ENCODE measurements around the gene KRT20. TPM values are rescaled to one million over a fixed set of nuclear protein-coding genes. Genes with fewer than 3 reads are reported as not detected.

KRT20 gene
- total and polyA plus RNA-seq, 2 of the 13 experiments (the other 11 are each of a cell fraction or from before 2014, with no cell fraction given): 0.13 to 0.20 TPM

GRCh38 chr17:40903129-40903847 lies 18.2 kb upstream of the KRT20 start (continued):
- TF ChIP-seq AGO1 (IDR thresholded peaks at IDR 0.05; ENCODE audit: low read depth, low read length, poor library complexity, severe bottlenecking) (no peak), RCOR2 (CRISPR knock-in tag; IDR thresholded peaks at IDR 0.05) (peak; percentile 59; the same call in 1 of the 2 replicates), ZNF75D (CRISPR knock-in tag; IDR thresholded peaks at IDR 0.05; ENCODE audit: borderline replicate concordance) (no peak), KLF16 (CRISPR knock-in tag; IDR thresholded peaks at IDR 0.05) (peak in 1 of 2 experiments; percentile 52; a peak in 1 of 4 replicates), EHMT2 (IDR thresholded peaks at IDR 0.05; ENCODE audit: borderline replicate concordance, low read depth, low read length) (peak; percentile 58; the same call in 1 of the 2 replicates), HNRNPUL1 (IDR thresholded peaks at IDR 0.05; ENCODE audit: low read depth, low read length) (0 out of 2 replicates have a peak, but pooled peaks have one; percentile 35), ZNF547 (CRISPR knock-in tag; IDR thresholded peaks at IDR 0.05) (peak; percentile 20; the same call in 1 of the 2 replicates), ZNF660 (CRISPR knock-in tag; IDR thresholded peaks at IDR 0.05; ENCODE audit: borderline replicate concordance, low read depth) (no peak), ZNF234 (CRISPR knock-in tag; conservative IDR thresholded peaks at IDR 0.05) (no peak), ZNF30 (CRISPR knock-in tag; IDR thresholded peaks at IDR 0.05) (no peak), ZNF460 (CRISPR knock-in tag; IDR thresholded peaks at IDR 0.05; ENCODE audit: borderline replicate concordance) (no peak), SOX5 (CRISPR knock-in tag; IDR thresholded peaks at IDR 0.05; ENCODE audit: borderline replicate concordance) (peak; percentile 23; the same call in 1 of the 2 replicates), THAP9 (CRISPR knock-in tag; IDR thresholded peaks at IDR 0.05; ENCODE audit: borderline replicate concordance) (no peak), SOX6 (IDR thresholded peaks at IDR 0.05) (no peak), SOX6 (CRISPR knock-in tag; IDR thresholded peaks at IDR 0.05) (peak; percentile 46), ZBTB20 (CRISPR knock-in tag; IDR thresholded peaks at IDR 0.05; ENCODE audit: borderline replicate concordance, low read depth) (peak; percentile 6; the same call in 1 of the 2 replicates), ZNF552 (CRISPR knock-in tag; IDR thresholded peaks at IDR 0.05; ENCODE audit: borderline replicate concordance) (no peak), ZFAT (CRISPR knock-in tag; conservative IDR thresholded peaks at IDR 0.05) (no peak), XRCC5 (optimal IDR thresholded peaks at IDR 0.05; ENCODE audit: low read length) (peak; percentile 45), ZNF780A (CRISPR knock-in tag; IDR thresholded peaks at IDR 0.05) (no peak), NCOA2 (CRISPR knock-in tag; IDR thresholded peaks at IDR 0.05) (peak; percentile 26; the same call in 1 of the 2 replicates), SOX13 (IDR thresholded peaks at IDR 0.05) (no peak), SOX13 (CRISPR knock-in tag; conservative IDR thresholded peaks at IDR 0.05 in 1 of 2, IDR thresholded peaks at IDR 0.05 in 1 of 2) (peak in 1 of 2 experiments; percentile 51; a peak in 1 of 4 replicates), SP2 (CRISPR knock-in tag; IDR thresholded peaks at IDR 0.05) (no peak)
- TF ChIP-seq, protein P1, sequence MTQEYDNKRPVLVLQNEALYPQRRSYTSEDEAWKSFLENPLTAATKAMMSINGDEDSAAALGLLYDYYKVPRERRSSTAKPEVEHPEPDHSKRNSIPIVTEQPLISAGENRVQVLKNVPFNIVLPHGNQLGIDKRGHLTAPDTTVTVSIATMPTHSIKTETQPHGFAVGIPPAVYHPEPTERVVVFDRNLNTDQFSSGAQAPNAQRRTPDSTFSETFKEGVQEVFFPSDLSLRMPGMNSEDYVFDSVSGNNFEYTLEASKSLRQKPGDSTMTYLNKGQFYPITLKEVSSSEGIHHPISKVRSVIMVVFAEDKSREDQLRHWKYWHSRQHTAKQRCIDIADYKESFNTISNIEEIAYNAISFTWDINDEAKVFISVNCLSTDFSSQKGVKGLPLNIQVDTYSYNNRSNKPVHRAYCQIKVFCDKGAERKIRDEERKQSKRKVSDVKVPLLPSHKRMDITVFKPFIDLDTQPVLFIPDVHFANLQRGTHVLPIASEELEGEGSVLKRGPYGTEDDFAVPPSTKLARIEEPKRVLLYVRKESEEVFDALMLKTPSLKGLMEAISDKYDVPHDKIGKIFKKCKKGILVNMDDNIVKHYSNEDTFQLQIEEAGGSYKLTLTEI (CRISPR knock-in tag; conservative IDR thresholded peaks at IDR 0.05): no peak
- TF ChIP-seq, protein P2, sequence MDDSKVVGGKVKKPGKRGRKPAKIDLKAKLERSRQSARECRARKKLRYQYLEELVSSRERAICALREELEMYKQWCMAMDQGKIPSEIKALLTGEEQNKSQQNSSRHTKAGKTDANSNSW (CRISPR knock-in tag; IDR thresholded peaks at IDR 0.05; ENCODE audit: borderline replicate concordance): no peak

Data from HepG2 (cell line).